GM12874 (cell line): ENCODE results near the gene MTSS2.

Experiments
- TF ChIP-seq, protein P1 (sequence below): IDR thresholded peaks from 2 replicates; pipeline ENCODE4 v1.5.1; 2011; ENCODE audit warnings: low read depth, mild to moderate bottlenecking, control low read depth, low read length, moderate library complexity; ENCODE audit not compliant: insufficient read depth

MTSS2 gene, protein sequence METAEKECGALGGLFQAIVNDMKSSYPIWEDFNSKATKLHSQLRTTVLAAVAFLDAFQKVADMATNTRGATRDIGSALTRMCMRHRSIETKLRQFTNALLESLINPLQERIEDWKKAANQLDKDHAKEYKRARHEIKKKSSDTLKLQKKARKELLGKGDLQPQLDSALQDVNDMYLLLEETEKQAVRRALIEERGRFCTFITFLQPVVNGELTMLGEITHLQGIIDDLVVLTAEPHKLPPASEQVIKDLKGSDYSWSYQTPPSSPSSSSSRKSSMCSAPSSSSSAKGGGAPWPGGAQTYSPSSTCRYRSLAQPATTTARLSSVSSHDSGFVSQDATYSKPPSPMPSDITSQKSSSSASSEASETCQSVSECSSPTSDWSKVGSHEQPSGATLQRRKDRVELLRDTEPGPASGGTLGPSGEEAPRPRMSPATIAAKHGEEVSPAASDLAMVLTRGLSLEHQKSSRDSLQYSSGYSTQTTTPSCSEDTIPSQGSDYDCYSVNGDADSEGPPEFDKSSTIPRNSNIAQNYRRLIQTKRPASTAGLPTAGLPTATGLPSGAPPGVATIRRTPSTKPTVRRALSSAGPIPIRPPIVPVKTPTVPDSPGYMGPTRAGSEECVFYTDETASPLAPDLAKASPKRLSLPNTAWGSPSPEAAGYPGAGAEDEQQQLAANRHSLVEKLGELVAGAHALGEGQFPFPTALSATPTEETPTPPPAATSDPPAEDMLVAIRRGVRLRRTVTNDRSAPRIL

DNA sequence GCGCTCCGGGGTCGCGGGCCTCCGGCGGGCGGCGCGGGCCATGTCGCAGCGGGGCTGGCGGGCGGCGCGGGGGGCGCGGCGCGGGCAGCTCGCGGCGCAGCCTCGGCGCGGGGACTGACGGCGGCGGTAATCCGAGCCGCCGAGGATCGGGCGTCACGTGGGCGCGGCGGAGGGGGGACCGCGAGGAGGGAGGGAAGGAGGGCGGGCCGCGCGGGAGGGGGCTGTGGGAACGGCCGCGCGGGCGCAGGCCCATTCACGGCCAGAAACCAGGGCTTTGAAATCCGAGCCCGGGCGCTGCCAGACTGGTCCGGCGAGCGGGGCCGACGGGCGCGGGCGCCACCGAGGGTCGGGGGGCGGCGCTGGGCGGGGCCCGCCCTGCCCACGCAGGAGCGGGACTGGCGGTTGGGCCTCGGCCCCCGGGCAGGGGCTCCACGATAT lies at the start of gene MTSS2:
TSS of gene MTSS2 (minus strand) at position 116 of the 438 bp plus-strand sequence. CDS start 262 bp downstream, outside the sequence.
- TF ChIP-seq, protein P1, sequence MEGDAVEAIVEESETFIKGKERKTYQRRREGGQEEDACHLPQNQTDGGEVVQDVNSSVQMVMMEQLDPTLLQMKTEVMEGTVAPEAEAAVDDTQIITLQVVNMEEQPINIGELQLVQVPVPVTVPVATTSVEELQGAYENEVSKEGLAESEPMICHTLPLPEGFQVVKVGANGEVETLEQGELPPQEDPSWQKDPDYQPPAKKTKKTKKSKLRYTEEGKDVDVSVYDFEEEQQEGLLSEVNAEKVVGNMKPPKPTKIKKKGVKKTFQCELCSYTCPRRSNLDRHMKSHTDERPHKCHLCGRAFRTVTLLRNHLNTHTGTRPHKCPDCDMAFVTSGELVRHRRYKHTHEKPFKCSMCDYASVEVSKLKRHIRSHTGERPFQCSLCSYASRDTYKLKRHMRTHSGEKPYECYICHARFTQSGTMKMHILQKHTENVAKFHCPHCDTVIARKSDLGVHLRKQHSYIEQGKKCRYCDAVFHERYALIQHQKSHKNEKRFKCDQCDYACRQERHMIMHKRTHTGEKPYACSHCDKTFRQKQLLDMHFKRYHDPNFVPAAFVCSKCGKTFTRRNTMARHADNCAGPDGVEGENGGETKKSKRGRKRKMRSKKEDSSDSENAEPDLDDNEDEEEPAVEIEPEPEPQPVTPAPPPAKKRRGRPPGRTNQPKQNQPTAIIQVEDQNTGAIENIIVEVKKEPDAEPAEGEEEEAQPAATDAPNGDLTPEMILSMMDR: no peak

DNA sequence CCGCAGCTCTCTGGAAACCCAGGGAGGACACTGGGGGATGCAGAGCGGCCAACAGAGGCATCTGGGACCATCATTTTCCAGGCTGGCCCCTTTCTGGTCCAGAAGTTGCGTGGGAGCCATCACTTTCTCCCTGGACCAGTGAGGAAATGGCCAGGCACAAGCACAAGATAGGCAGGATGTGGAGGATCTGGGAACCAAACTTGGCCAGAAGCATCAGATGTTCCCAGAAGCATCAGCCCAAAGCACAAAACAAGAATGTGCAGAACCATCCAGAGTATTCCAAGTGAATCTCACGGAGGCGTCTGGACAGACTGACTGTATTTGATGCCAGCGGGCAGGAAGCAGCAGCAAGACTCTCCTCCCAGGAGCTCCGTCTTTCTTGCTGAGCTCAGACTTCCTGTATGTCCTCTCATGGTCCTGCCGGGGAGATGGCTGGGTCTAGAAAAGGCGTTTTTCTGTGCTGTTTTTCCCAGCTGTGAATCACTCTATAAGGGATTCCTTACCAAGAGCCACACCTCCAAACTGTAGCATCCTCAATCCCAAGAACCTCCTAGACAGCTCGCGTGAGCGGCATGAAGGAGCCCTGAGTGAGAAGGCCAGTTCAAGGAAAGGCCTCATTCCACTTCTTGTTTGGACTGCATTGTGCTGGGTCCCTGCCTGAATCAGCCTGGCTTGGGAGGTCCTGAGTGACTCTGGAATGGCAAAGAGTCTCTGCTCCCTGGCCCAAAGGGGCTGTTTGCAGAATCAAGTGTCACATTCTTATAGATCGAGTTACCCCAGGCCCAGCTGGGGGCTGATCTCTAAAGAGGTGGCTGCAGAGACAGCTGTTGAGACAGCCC lies 49.5 kb upstream of the MTSS2 start:
- TF ChIP-seq, protein P1: no peak

DNA sequence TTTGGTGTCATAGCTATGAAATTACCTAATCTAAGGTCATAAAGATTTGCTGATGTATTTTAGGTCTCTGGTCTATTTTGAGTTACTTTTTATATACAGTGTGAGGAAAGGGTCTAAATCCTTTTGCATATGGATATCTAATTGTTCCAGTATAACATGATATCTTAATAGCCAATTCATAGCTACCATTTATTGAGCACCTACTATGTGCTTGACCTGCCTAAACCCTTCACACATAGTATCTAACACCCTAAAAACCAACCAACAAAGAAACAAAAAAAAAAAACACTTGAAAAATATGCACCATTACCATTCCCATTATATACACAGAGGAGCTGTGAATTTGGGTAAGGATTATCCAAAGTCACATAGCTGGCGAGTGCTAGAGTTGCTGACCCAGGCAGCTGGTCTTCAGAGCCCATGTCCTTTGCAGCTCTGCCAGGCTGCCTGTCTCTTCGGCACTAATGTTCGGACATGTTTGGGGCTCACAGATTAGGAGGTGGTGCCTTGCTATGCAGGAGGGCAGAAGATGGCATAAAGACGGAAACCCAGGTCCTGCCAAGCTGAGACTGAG lies 48.8 kb upstream of the MTSS2 start:
- TF ChIP-seq, protein P1: no peak

DNA sequence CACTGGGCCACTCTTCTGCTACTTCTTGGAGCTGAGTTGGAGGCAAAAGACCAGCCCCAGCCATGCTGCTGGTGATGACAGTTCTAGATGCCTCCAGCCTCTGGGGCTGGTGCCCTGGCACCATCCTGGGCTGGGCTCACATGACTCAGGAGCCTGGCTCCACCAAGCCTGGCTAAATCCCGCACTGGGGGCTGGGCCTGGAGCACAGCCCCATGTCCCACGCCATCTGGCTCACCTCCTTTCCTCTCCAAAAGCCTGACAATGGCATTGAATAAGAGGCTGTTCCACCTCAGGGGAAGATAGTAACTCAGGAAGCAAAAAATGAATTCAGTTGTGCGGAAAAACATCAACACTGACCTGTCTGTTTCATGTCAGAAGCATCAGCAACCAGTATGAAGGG lies 45.1 kb upstream of the MTSS2 start:
- TF ChIP-seq, protein P1: no peak

DNA sequence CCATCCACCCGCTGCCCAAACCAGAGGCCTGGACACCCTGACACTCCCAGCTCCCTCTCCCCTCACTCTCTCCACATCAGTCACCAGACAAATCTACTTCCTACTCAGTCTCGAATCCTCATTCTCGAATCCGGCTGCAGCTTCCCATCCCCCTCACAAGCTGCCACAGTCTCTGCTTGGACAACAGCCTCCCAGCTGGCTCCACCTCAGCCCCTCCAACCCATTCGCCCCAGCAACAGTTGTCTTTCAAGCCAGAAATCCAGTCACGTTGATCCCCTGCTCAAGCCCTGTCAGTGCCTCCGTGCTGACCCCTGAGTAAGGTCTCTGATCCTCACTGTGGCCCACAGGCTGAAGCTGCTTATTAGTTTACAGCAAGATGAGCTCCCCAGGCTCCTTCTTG lies 44.2 kb upstream of the MTSS2 start:
- TF ChIP-seq, protein P1: no peak

DNA sequence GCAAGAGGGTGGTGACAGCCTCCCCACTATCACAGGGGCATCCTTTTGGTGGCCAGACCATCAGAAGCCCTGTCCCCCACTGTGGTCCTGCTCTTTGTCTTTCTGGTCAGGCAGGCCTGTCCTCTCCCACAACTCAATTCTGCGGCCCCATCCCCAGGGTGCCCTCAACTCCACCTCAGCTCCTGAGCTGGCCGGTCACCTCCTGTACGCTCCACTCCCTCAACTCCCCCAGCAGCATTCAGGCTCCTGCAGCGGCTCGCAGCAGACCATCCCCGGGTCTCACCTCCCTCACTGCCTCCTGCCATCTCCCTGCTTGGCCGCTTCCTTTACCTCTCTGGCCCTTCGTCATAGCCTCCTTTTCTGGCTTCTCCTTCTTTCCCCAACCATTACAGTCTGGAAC lies 43.4 kb upstream of the MTSS2 start:
- TF ChIP-seq, protein P1: no peak

DNA sequence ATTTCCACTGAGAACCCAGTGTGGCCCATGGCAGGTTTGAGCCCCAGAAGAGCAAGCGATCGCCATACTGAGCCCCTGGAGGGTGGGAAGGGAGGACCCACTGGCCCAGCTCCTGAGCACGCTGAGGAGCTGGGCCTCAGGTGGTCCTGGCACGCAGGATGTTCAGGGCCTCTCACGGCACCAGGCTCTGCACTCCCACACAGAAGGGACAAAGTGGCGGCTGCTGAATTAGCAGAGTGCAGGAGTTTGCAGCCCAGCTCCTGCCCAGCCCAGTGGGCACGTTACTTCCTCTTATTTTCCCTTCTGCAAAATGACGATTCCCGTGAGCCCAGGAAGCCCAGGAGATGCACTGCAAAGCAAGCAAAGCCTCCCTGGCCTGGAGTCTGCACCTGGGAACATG lies 42.3 kb upstream of the MTSS2 start:
- TF ChIP-seq, protein P1: no peak
